ENCODE measurements around the gene VAT1. TPM values are rescaled to one million over a fixed set of nuclear protein-coding genes. Genes with fewer than 3 reads are reported as not detected.

The VAT1 gene
- total RNA-seq, 4 donors from 2014 or later = 89.2 to 187 (median 139) TPM

GRCh38 chr17:42989726-42990652 is 32.2 kb downstream of the VAT1 start:
- H3K36me3 ChIP-seq = peaks cover 0 to 100% of the 10 kb centered on the region in 2 donors
- no peaks in the 10 kb centered on the region for H3K9me3 ChIP-seq
- TF ChIP-seq POLR2A (IDR thresholded peaks at IDR 0.05) (no peak), CTCF (IDR thresholded peaks at IDR 0.05) (no peak), EP300 (IDR thresholded peaks at IDR 0.05) (no peak), POLR2AphosphoS5 (IDR thresholded peaks at IDR 0.05) (no peak)
- WGBS, 2 donors (ENCODE audit: low coverage in 1 of 2) = 77 to 89% methylated on average over 4 of the region's 6 CpGs
- no peak overlapping the region for H3K4me3 ChIP-seq
- no peaks in the 10 kb centered on the region for H3K4me1 ChIP-seq
- ATAC-seq = no peak
- no peaks in the 10 kb centered on the region for H3K27me3 ChIP-seq
- H3K27ac ChIP-seq = no peak overlapping the region

GRCh38 chr17:42989141-42989540 is 33.0 kb downstream of the VAT1 start:
- Histone ChIP-seq H3K27me3 (no peaks in the 10 kb centered on the region), H3K27ac (no peak overlapping the region), H3K4me3 (no peak overlapping the region), H3K9me3 (no peaks in the 10 kb centered on the region), H3K36me3 (peaks cover 0 to 97% of the 10 kb centered on the region in 2 donors), H3K4me1 (no peaks in the 10 kb centered on the region)
- no peak for ATAC-seq
- TF ChIP-seq POLR2AphosphoS5 (IDR thresholded peaks at IDR 0.05) = no peak
- no peak for TF ChIP-seq POLR2A (IDR thresholded peaks at IDR 0.05)
- TF ChIP-seq EP300 (IDR thresholded peaks at IDR 0.05) = no peak
- TF ChIP-seq CTCF (IDR thresholded peaks at IDR 0.05) = no peak
- 84 to 100% methylated on average over 2 to 5 of the region's 5 CpGs for WGBS, 2 donors (ENCODE audit: low coverage in 1 of 2)

GRCh38 chr17:42985225-42985624 is 37.0 kb downstream of the VAT1 start:
- no peaks in the 10 kb centered on the region for H3K27me3 ChIP-seq
- no peaks in the 10 kb centered on the region for H3K9me3 ChIP-seq
- no peak for TF ChIP-seq POLR2AphosphoS5 (IDR thresholded peaks at IDR 0.05)
- no peak for TF ChIP-seq EP300 (IDR thresholded peaks at IDR 0.05)
- TF ChIP-seq CTCF (IDR thresholded peaks at IDR 0.05) = no peak
- TF ChIP-seq POLR2A (IDR thresholded peaks at IDR 0.05) = no peak
- WGBS, 2 donors (ENCODE audit: low coverage in 1 of 2) = 75% methylated on average over 1 of the region's 1 CpG; no CpG with 5 or more reads in 1 of the 2 donors
- H3K27ac ChIP-seq = no peak overlapping the region
- no peak for ATAC-seq
- H3K4me3 ChIP-seq = no peak overlapping the region
- H3K4me1 ChIP-seq = peaks cover 0 to 17% (median 8%) of the 10 kb centered on the region in 3 donors
- H3K36me3 ChIP-seq = peaks cover 0 to 67% of the 10 kb centered on the region in 2 donors

- no peak for ATAC-seq
- TF ChIP-seq POLR2A (IDR thresholded peaks at IDR 0.05) (no peak), POLR2AphosphoS5 (IDR thresholded peaks at IDR 0.05) (no peak), CTCF (IDR thresholded peaks at IDR 0.05) (no peak), EP300 (IDR thresholded peaks at IDR 0.05) (no peak)
- Histone ChIP-seq H3K27me3 (no peaks in the 10 kb centered on the region), H3K27ac (no peak overlapping the region), H3K36me3 (peaks cover 0 to 37% of the 10 kb centered on the region in 2 donors), H3K4me3 (no peak overlapping the region), H3K4me1 (peaks cover 0 to 31% (median 11%) of the 10 kb centered on the region in 3 donors), H3K9me3 (no peaks in the 10 kb centered on the region)
Measured at GRCh38 chr17:42982266-42982665, 39.9 kb downstream of the VAT1 start.

All from gastroesophageal sphincter (tissue), 4 donors.